Measurements from ENCODE around the gene CAMK2N1. TPM values are rescaled to one million over a fixed set of nuclear protein-coding genes. Genes with fewer than 3 reads are reported as not detected.
"Not testable (repeated sequence)": the region's sequence is repeated elsewhere in the genome, so short reads cannot be mapped to it uniquely, and the experiment has no call there.

CAMK2N1 gene
- total RNA-seq, 1 experiment from 2014 or later: 10.1 TPM

DNA sequence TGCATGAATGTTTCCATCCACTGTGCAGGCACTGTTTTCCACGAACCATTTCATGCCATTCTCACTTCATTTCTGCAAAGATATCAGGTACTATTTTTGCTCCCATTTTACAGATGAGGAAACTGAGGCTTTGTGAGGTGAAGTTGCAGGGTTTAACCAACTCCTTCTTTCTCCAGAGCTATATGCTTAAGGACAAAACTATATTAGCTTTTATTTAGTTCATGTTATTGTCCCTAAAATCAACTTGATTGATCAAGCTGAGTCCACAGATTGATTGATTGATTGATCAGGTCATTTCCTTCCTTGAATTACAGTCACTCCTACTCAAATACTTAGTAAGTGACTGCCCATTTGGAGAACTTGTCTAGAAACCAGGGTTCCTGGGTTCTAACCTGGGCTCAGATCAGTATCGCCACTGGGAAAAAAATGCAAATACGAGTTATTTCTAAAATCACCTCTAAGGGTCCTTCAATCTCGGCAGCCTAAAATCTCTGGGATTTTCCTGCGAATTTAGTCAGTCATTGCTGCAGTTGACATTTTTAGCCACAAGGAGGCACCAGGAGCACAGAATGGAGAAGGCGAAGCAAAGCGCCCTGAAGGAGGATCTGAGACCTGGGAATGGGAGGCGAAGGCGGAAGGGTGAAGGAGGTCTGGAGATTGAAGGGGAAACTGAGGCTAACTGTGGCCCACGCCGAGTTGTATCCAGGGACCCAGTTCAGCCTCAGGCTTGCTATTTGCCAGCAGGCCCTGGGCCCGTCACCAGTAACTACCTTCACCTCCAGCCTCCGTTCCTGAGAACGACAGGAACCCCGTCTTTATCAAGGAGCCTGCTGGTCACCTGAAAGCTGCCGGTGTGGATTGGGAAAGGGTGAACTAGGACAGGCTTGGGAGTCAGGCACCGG is 36.2 kb upstream of the CAMK2N1 start:
- TF ChIP-seq CTCF (IDR thresholded peaks at IDR 0.05): peak; percentile 75
- TF ChIP-seq, protein P1, sequence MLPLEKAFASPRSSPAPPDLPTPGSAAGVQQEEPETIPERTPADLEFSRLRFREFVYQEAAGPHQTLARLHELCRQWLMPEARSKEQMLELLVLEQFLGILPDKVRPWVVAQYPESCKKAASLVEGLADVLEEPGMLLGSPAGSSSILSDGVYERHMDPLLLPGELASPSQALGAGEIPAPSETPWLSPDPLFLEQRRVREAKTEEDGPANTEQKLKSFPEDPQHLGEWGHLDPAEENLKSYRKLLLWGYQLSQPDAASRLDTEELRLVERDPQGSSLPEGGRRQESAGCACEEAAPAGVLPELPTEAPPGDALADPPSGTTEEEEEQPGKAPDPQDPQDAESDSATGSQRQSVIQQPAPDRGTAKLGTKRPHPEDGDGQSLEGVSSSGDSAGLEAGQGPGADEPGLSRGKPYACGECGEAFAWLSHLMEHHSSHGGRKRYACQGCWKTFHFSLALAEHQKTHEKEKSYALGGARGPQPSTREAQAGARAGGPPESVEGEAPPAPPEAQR (CRISPR knock-in tag; IDR thresholded peaks at IDR 0.05): no peak
- TF ChIP-seq GABPB1 (CRISPR knock-in tag; IDR thresholded peaks at IDR 0.05): no peak
- TF ChIP-seq PRDM15 (CRISPR knock-in tag; IDR thresholded peaks at IDR 0.05): peak; percentile 36; the same call in 1 of the 2 replicates
- TF ChIP-seq ZNF671 (CRISPR knock-in tag; IDR thresholded peaks at IDR 0.05): no peak
- peak overlapping the region; percentile 57 for H3K4me3 Mint-ChIP-seq
- H3K4me1 Mint-ChIP-seq: 0 out of 2 replicates have a peak, but pooled peaks cover 4% of the 10 kb centered on the region
- peaks cover 40% of the 10 kb centered on the region for H3K27me3 Mint-ChIP-seq (ENCODE audit: low read depth)
- H3K27ac Mint-ChIP-seq: no peak overlapping the region
- peak; percentile 91 for ATAC-seq
- no peaks in the 10 kb centered on the region for H3K36me3 Mint-ChIP-seq
- ChIA-PET POLR2A (no interaction called here), CTCF (interaction anchor here (0.7 to 2.2 kb wide), 9 partner anchors 12 to 142 kb away, joined by 3 to 15 read pairs (median 3); partner anchors contain the start of genes DDOST, FAM43B and PINK1)
- DNase-seq (ENCODE audit: low spot score): peak; percentile 90
- H3K9me3 Mint-ChIP-seq: no peaks in the 10 kb centered on the region

GRCh38 chr1:20519609-20520262 is 33.7 kb upstream of the CAMK2N1 start:
- peaks cover 31% of the 10 kb centered on the region for H3K27me3 Mint-ChIP-seq (ENCODE audit: low read depth)
- H3K27ac Mint-ChIP-seq; DNase-seq (ENCODE audit: low spot score); H3K4me3 Mint-ChIP-seq; H3K4me1 Mint-ChIP-seq; ATAC-seq; H3K36me3 Mint-ChIP-seq; H3K9me3 Mint-ChIP-seq; POLR2A ChIA-PET: not testable (repeated sequence)
- CTCF ChIA-PET: interaction anchor here (1.0 kb wide), 1 partner anchor 69 kb away, joined by 3 read pairs; the partner anchor contains the start of gene CDA

DNA sequence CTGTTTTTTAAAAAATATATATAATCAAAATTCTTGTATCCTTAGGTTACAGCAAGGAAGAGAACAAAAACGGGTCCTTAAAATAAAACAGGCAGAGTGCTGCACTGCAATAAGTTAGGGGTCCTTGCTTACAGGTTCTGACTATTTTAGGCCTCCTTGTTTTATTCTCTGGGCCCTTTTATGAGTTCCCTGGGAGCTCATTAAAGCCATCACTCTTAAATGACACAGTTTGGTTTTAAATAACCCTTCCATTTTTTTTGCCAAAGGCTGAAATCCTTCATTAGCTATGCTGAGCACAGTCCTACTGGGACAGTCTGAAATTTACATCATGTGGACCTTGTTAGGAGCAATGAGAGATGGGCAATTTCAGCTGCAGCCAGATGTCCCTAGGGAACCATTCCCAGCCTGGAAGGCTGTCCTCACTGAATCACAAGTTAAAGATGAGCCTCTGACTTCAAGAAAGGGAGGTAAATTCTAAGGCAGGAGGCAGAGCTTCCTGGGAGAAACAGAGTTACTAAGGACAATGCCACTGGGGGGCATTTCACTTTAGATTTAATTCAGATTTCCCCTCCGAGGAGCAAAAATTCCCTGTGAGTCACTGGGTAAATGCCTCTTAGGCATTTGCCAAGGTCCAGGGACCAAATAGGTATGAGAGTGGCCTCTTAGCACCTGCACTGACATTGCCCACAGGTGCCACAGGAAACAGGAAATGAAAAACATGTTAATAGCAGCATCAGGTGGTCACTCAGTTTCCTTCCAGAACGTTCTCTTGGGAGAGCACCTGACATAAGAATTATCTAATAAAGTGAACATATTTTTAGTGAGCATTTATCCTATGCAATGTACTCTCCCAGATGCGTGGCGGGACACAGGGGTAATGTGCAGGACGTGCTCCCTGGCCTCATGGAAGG is 25.8 kb upstream of the CAMK2N1 start:
- Mint-ChIP-seq H3K4me3 (no peak overlapping the region), H3K36me3 (no peaks in the 10 kb centered on the region), H3K27me3 (ENCODE audit: low read depth) (peaks cover 50% of the 10 kb centered on the region), H3K27ac (no peak overlapping the region), H3K9me3 (no peaks in the 10 kb centered on the region), H3K4me1 (peaks cover 4% of the 10 kb centered on the region; the same call in 1 of the 2 replicates)
- ChIA-PET POLR2A (no interaction called here), CTCF (interaction anchor here (1.6 kb wide), 1 partner anchor 63 kb away, joined by 3 read pairs; no protein-coding TSS in a partner anchor)
- TF ChIP-seq ZNF671 (CRISPR knock-in tag; IDR thresholded peaks at IDR 0.05): no peak
- DNase-seq (ENCODE audit: low spot score) (no peak), ATAC-seq (no peak)

DNA sequence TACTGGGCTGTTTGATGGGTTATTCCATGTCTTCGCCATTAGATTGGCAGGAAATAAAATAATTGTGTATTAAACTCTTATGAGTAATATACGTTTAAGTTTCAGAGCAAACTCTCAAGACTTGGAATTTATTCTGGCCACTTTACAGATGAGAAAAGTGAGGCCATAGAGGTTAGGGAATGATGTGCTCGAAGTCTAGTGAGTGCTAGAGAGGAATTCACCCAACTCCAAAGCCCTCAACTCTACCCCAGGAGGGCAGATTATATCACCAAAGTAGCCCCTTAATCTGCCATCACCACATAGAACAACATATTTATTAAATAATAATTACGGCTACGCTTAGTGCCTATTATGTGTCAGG is 22.4 kb upstream of the CAMK2N1 start:
- Mint-ChIP-seq H3K9me3 (no peaks in the 10 kb centered on the region), H3K27me3 (ENCODE audit: low read depth) (peaks cover 38% of the 10 kb centered on the region), H3K36me3 (no peaks in the 10 kb centered on the region; the same call in 1 of the 2 replicates), H3K4me1 (peaks cover 4% of the 10 kb centered on the region; the same call in 1 of the 2 replicates), H3K27ac (no peak overlapping the region), H3K4me3 (peak overlapping the region; percentile 92)
- ChIA-PET POLR2A (interaction anchor here (0.6 kb wide), 1 partner anchor 24 kb away, joined by 3 read pairs; no protein-coding TSS in a partner anchor), CTCF (interaction anchor here (0.9 to 2.6 kb wide), 6 partner anchors 14 to 296 kb away, joined by 3 to 10 read pairs (median 5); partner anchors contain the start of gene DDOST)
- DNase-seq (ENCODE audit: low spot score): no peak
- no peak for ATAC-seq
- TF ChIP-seq RORB (CRISPR knock-in tag; IDR thresholded peaks at IDR 0.05) (no peak), AFF4 (CRISPR knock-in tag; IDR thresholded peaks at IDR 0.05; ENCODE audit: borderline replicate concordance) (no peak), MXD4 (CRISPR knock-in tag; IDR thresholded peaks at IDR 0.05; ENCODE audit: borderline replicate concordance) (no peak), OVOL2 (CRISPR knock-in tag; IDR thresholded peaks at IDR 0.05; ENCODE audit: borderline replicate concordance) (no peak), MYBL2 (CRISPR knock-in tag; IDR thresholded peaks at IDR 0.05) (no peak), TP53 (CRISPR knock-in tag; IDR thresholded peaks at IDR 0.05) (no peak)

Measured in WTC11 (cell line).